Hepatocyte (in vitro differentiated cells): ENCODE data around the gene GABRD. TPM values are rescaled to one million over a fixed set of nuclear protein-coding genes. Genes with fewer than 3 reads are reported as not detected.

Source experiments
- DNase-seq: peaks from one replicate; pipeline ENCODE4 v3.0.0-alpha.2; 2016; ENCODE audit warnings: low spot score
- H2AFZ ChIP-seq: fragments of 200-600 bp; sonication (generic); 2 replicates; pipeline ENCODE4 v1.6.0; 2016; ENCODE audit warnings: antibody characterized with exemption, mild to moderate bottlenecking
- H3K27ac ChIP-seq: fragments of 200-600 bp; sonication (generic); 2 replicates; pipeline ENCODE4 v1.5.1; 2016; ENCODE audit warnings: mild to moderate bottlenecking
- H3K27me3 ChIP-seq: fragments of 200-600 bp; sonication (generic); 2 replicates; pipeline ENCODE4 v1.6.1; 2016
- H3K36me3 ChIP-seq: fragments of 200-600 bp; sonication (generic); replicated peaks from 2 replicates; pipeline ENCODE4 v1.5.1; 2016; ENCODE audit warnings: low read depth; ENCODE audit not compliant: insufficient read depth
- H3K4me1 ChIP-seq: fragments of 200-600 bp; sonication (generic); 2 replicates; pipeline ENCODE4 v1.5.1; 2016; ENCODE audit warnings: mild to moderate bottlenecking, moderate library complexity; ENCODE audit not compliant: insufficient read depth
- H3K4me2 ChIP-seq: fragments of 200-600 bp; sonication (generic); 2 replicates; pipeline ENCODE4 v1.6.0; 2016
- H3K4me3 ChIP-seq: fragments of 200-600 bp; sonication (generic); 2 replicates; pipeline ENCODE4 v1.5.1; 2016; ENCODE audit warnings: mild to moderate bottlenecking
- H3K79me2 ChIP-seq: fragments of 200-600 bp; sonication (generic); 2 replicates; pipeline ENCODE4 v1.6.0; 2017; ENCODE audit warnings: mild to moderate bottlenecking
- H3K9me2 ChIP-seq: fragments of 200-600 bp; sonication (generic); replicated peaks from 2 replicates; pipeline ENCODE4 v1.6.0; 2017; ENCODE audit warnings: mild to moderate bottlenecking; ENCODE audit not compliant: insufficient read depth
- H3K9me3 ChIP-seq: fragments of 200-600 bp; sonication (generic); 2 replicates; pipeline ENCODE4 v1.5.1; 2016; ENCODE audit warnings: low read depth, mild to moderate bottlenecking
- H4K20me1 ChIP-seq: fragments of 200-600 bp; sonication (generic); 2 replicates; pipeline ENCODE4 v1.6.0; 2016; ENCODE audit warnings: mild to moderate bottlenecking; ENCODE audit not compliant: insufficient read depth, poor library complexity, severe bottlenecking
- CTCF ChIP-seq: fragments of 200-600 bp; sonication (generic); IDR thresholded peaks from 2 replicates; pipeline ENCODE4 v1.5.1; 2016; ENCODE audit warnings: antibody characterized with exemption, mild to moderate bottlenecking; ENCODE audit not compliant: poor library complexity
- EZH2 ChIP-seq: fragments of 200-600 bp; sonication (generic); IDR thresholded peaks from 2 replicates; pipeline ENCODE4 v1.6.1; 2016; ENCODE audit warnings: antibody characterized with exemption, mild to moderate bottlenecking, borderline replicate concordance
- EZH2phosphoT487 ChIP-seq: fragments of 200-600 bp; sonication (generic); IDR thresholded peaks from one replicate; pipeline ENCODE4 v1.6.1; 2018; ENCODE audit warnings: antibody characterized with exemption, mild to moderate bottlenecking, low read depth, moderate library complexity; ENCODE audit not compliant: unreplicated experiment, severe bottlenecking
- WGBS: methylation state at CpG from one replicate; pipeline ENCODE4 v1.1.6; 2016; ENCODE audit warnings: low lambda C conversion rate; ENCODE audit errors: missing lambda C conversion rate; 5-methylcytosine and 5-hydroxymethylcytosine counted together
- polyA plus RNA-seq: library from polyadenylated mRNA; unstranded; fragments of >200 nt; fragmentation: Nextera tagmentation; extraction: Ambion mirVana; gene quantifications from 2 replicates; pipeline ENCODE4 v1.2.1, GENCODE V29; 2016
- total RNA-seq: library from RNA; depleted of rRNA; stranded (reverse); fragments of >200 nt; gene quantifications from 2 replicates; pipeline ENCODE4 v1.2.3, GENCODE V29; 2014

Gene GABRD
- total and polyA plus RNA-seq, 2 experiments from 2014 or later, result not detected

- no peak for DNase-seq
- TF ChIP-seq EZH2 (no peak), CTCF (no peak), EZH2phosphoT487 (no peak)
- H3K79me2 ChIP-seq, result peaks cover 11% of the 10 kb centered on the region
- peaks cover 4% of the 10 kb centered on the region for H3K9me3 ChIP-seq
- WGBS, result 96% methylated on average over 15 of the region's 15 CpGs
- no peaks in the 10 kb centered on the region for H3K27me3 ChIP-seq
- no peaks in the 10 kb centered on the region for H3K4me1 ChIP-seq
- H3K4me3 ChIP-seq, result no peak overlapping the region
- H3K36me3 ChIP-seq, result peaks cover 4% of the 10 kb centered on the region
- H3K27ac ChIP-seq, result no peak overlapping the region
- H3K9me2 ChIP-seq, result no peaks in the 10 kb centered on the region
- H2AFZ ChIP-seq, result no peak overlapping the region
- H4K20me1 ChIP-seq, result no peaks in the 10 kb centered on the region
- H3K4me2 ChIP-seq, result no peak overlapping the region
Measured at GRCh38 chr1:2060072-2060471, 40.9 kb downstream of the GABRD start.

- H3K4me1 ChIP-seq, result no peaks in the 10 kb centered on the region
- no peak overlapping the region for H3K4me2 ChIP-seq
- 95% methylated on average over 18 of the region's 23 CpGs for WGBS
- TF ChIP-seq CTCF (no peak), EZH2 (no peak), EZH2phosphoT487 (no peak)
- DNase-seq, result no peak
- H2AFZ ChIP-seq, result no peak overlapping the region
- no peaks in the 10 kb centered on the region for H3K27me3 ChIP-seq
- H3K27ac ChIP-seq, result no peak overlapping the region
- no peak overlapping the region for H3K4me3 ChIP-seq
- H4K20me1 ChIP-seq, result peaks cover 3% of the 10 kb centered on the region
- peaks cover 4% of the 10 kb centered on the region for H3K36me3 ChIP-seq
- H3K9me3 ChIP-seq, result peaks cover 4% of the 10 kb centered on the region
- H3K9me2 ChIP-seq, result no peaks in the 10 kb centered on the region
- H3K79me2 ChIP-seq, result peaks cover 12% of the 10 kb centered on the region
Measured at GRCh38 chr1:2060535-2060934, 41.4 kb downstream of the GABRD start.

- Histone ChIP-seq H3K27me3 (no peaks in the 10 kb centered on the region), H3K4me2 (no peak overlapping the region), H3K27ac (no peak overlapping the region), H2AFZ (no peak overlapping the region), H3K9me2 (no peaks in the 10 kb centered on the region), H3K9me3 (peaks cover 4% of the 10 kb centered on the region), H4K20me1 (peaks cover 3% of the 10 kb centered on the region), H3K4me1 (no peaks in the 10 kb centered on the region), H3K79me2 (peaks cover 19% of the 10 kb centered on the region), H3K4me3 (no peak overlapping the region), H3K36me3 (peaks cover 4% of the 10 kb centered on the region)
- DNase-seq, result no peak
- TF ChIP-seq EZH2phosphoT487, result no peak
- no peak for TF ChIP-seq EZH2
- no peak for TF ChIP-seq CTCF
- 81% methylated on average over 27 of the region's 28 CpGs for WGBS
Measured at GRCh38 chr1:2061065-2061778, 42.1 kb downstream of the GABRD start.

GRCh38 chr1:2065699-2066098 is 46.6 kb downstream of the GABRD start:
- Histone ChIP-seq H3K4me2 (no peak overlapping the region), H3K4me1 (no peaks in the 10 kb centered on the region), H3K9me2 (no peaks in the 10 kb centered on the region), H3K27me3 (no peaks in the 10 kb centered on the region), H3K27ac (no peak overlapping the region), H3K36me3 (peaks cover 4% of the 10 kb centered on the region), H3K9me3 (peaks cover 4% of the 10 kb centered on the region), H4K20me1 (peaks cover 3% of the 10 kb centered on the region), H2AFZ (no peak overlapping the region), H3K79me2 (peaks cover 26% of the 10 kb centered on the region), H3K4me3 (no peak overlapping the region)
- no peak for DNase-seq
- no peak for TF ChIP-seq EZH2
- TF ChIP-seq CTCF, result no peak
- no peak for TF ChIP-seq EZH2phosphoT487
- 95% methylated on average over 4 of the region's 4 CpGs for WGBS
